Vagina (tissue), 2 donors: Measurements from ENCODE around the gene OLFM1. TPM values are rescaled to one million over a fixed set of nuclear protein-coding genes. Genes with fewer than 3 reads are reported as not detected.

Experiments used
- DNase-seq, 2 donors: peaks; one replicate each; pipeline ENCODE4 v3.0.0-alpha.2; 2017; ENCODE audit errors: extremely low spot score in 2 of 2
- H3K27ac ChIP-seq: fragments of 200-600 bp; sonication (generic); one replicate; pipeline ENCODE4 v1.5.1; 2019
- H3K27me3 ChIP-seq: fragments of 200-600 bp; sonication (generic); one replicate; pipeline ENCODE4 v1.5.1; 2019
- H3K36me3 ChIP-seq, 2 donors: fragments of 200-600 bp; sonication (generic); one replicate each; pipeline ENCODE4 v1.5.1; 2017 to 2019
- H3K4me1 ChIP-seq: fragments of 200-600 bp; sonication (generic); one replicate; pipeline ENCODE4 v1.5.1; 2019
- H3K4me3 ChIP-seq, 2 donors: fragments of 200-600 bp; sonication (generic); 1 replicate in 1 of 2; 2 replicates in 1 of 2; pipeline ENCODE4 v1.5.1; 2016 to 2019
- H3K9me3 ChIP-seq: fragments of 200-600 bp; sonication (generic); one replicate; pipeline ENCODE4 v1.5.1; 2019
- CTCF ChIP-seq, 3 experiments: fragments of 450-650 bp in 2 of 3; fragments of 200-600 bp in 1 of 3; sonication (generic) in 1 of 3; IDR thresholded peaks; one replicate each; pipeline ENCODE4 v1.5.1; 2017 to 2019; ENCODE audit warnings: antibody characterized with exemption in 3 of 3, mild to moderate bottlenecking in 2 of 3, moderate library complexity in 2 of 3
- POLR2A ChIP-seq, 2 donors: fragments of 450-650 bp; IDR thresholded peaks; one replicate each; pipeline ENCODE4 v1.6.1; 2017; ENCODE audit warnings: antibody characterized with exemption in 2 of 2, mild to moderate bottlenecking in 2 of 2, moderate library complexity in 2 of 2
- POLR2AphosphoS5 ChIP-seq, 2 donors: sonication (generic); formaldehyde crosslinking; IDR thresholded peaks; one replicate each; pipeline ENCODE4 v1.9.0; 2017; ENCODE audit warnings: antibody characterized with exemption in 2 of 2, mild to moderate bottlenecking in 2 of 2, low read depth in 1 of 2; ENCODE audit not compliant: insufficient read depth in 1 of 2
- intact Hi-C: fragments of 100-400 bp; cut with DNase I; formaldehyde crosslinking; loops from one replicate; pipeline ENCODE4 v1.15.1; 2023
- total RNA-seq: library from RNA; depleted of rRNA; stranded (reverse); fragments of >200 nt; gene quantifications from one replicate; pipeline ENCODE4 v1.2.3, GENCODE V29; 2016

OLFM1 gene
- total RNA-seq, 1 donor from 2014 or later: 39.0 TPM

DNA sequence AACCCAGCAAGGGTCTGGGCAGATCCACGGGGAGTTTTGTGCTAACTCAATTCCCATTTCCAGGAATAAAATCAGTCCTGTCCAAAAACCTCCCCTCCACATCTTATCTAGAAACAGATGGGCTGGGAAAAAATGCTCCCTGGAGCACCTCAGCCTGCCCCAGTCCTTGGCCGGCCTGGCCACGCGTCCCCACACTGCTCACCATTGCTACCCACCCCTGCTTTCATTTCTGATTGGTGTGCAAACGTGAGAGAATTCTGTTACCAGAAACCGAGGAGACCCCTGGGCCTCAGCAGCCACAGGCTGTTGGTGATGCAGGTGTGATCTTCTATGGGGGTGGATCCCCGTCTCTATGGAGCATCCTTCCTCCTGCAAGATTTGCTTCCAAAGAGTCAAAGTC, 38.0 kb upstream of the OLFM1 start:
- H3K36me3 ChIP-seq: no peaks in the 10 kb centered on the region
- peak in 1 of 2 donors; percentile 47 for DNase-seq
- no peak overlapping the region for H3K4me3 ChIP-seq
- no peaks in the 10 kb centered on the region for H3K4me1 ChIP-seq
- TF ChIP-seq CTCF (IDR thresholded peaks at IDR 0.05) (no peak), POLR2AphosphoS5 (IDR thresholded peaks at IDR 0.05; ENCODE audit: insufficient read depth in 1 of 2, low read depth in 1 of 2) (no peak), POLR2A (IDR thresholded peaks at IDR 0.05) (no peak)
- H3K27ac ChIP-seq: no peak overlapping the region
- H3K27me3 ChIP-seq: no peaks in the 10 kb centered on the region
- intact Hi-C loops: no loop called here
- H3K9me3 ChIP-seq: no peaks in the 10 kb centered on the region

DNA sequence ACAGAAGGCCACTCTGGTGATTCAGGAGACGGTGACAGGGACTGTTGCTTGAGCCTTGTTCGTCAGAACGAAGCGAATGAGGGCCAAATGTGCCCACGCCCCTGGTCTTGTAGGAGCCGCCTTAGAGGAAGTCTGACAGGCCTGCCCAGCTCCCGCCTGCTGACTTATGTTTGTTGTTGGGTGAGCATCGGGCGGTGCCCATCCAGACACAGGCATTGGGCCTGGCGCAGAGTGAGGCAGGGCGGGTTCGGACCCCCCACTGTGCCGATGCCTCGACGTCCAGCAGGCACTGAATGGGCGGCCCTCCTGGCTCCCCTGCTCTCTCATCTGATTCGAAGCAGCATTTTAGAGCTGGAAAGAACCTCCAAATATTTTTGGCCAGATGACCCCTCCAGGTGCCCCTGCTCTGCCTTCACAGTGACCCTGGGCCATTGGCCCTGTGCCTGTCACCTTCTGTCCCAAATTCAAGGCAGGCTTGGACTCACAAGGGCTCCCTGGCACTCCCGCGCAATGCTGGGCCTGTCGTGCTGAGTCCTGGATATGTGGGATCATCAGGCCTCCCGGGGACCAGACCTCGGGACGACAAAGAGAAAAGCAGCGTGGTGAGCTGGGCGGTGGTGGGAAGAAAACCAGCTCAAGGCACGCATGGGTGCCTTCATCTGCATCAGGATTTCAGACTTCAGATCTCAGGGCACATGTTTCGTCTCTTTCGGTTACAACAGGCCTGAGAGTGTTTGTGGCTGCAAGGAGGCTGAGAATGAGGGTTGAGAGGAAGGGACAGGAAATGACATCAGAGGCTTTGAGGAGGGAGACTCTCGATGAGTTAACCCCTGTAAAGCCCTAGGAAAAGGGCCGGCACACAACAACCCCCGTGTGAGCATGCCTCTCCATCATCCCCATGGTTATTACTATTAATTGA, 37.1 kb upstream of the OLFM1 start:
- TF ChIP-seq CTCF (IDR thresholded peaks at IDR 0.05) (no peak), POLR2AphosphoS5 (IDR thresholded peaks at IDR 0.05; ENCODE audit: insufficient read depth in 1 of 2, low read depth in 1 of 2) (no peak), POLR2A (IDR thresholded peaks at IDR 0.05) (no peak)
- H3K4me1 ChIP-seq: no peaks in the 10 kb centered on the region
- H3K27me3 ChIP-seq: no peaks in the 10 kb centered on the region
- no peaks in the 10 kb centered on the region for H3K9me3 ChIP-seq
- peak; percentile 64 to 72 for DNase-seq
- no peak overlapping the region for H3K27ac ChIP-seq
- no peaks in the 10 kb centered on the region for H3K36me3 ChIP-seq
- intact Hi-C loops: no loop called here
- no peak overlapping the region for H3K4me3 ChIP-seq

GRCh38 chr9:135051316-135052038, 36.0 kb upstream of the OLFM1 start:
- no peak overlapping the region for H3K4me3 ChIP-seq
- no peaks in the 10 kb centered on the region for H3K27me3 ChIP-seq
- TF ChIP-seq POLR2A (IDR thresholded peaks at IDR 0.05): no peak
- no peak for TF ChIP-seq CTCF (IDR thresholded peaks at IDR 0.05)
- TF ChIP-seq POLR2AphosphoS5 (IDR thresholded peaks at IDR 0.05; ENCODE audit: insufficient read depth in 1 of 2, low read depth in 1 of 2): no peak
- no peaks in the 10 kb centered on the region for H3K36me3 ChIP-seq
- intact Hi-C loops: no loop called here
- no peak overlapping the region for H3K27ac ChIP-seq
- DNase-seq: no peak
- no peaks in the 10 kb centered on the region for H3K4me1 ChIP-seq
- no peaks in the 10 kb centered on the region for H3K9me3 ChIP-seq

- Histone ChIP-seq H3K27ac (no peak overlapping the region), H3K4me3 (no peak overlapping the region), H3K9me3 (no peaks in the 10 kb centered on the region), H3K4me1 (no peaks in the 10 kb centered on the region), H3K36me3 (no peaks in the 10 kb centered on the region), H3K27me3 (no peaks in the 10 kb centered on the region)
- DNase-seq: no peak
- TF ChIP-seq POLR2A (IDR thresholded peaks at IDR 0.05) (no peak), CTCF (IDR thresholded peaks at IDR 0.05) (no peak), POLR2AphosphoS5 (IDR thresholded peaks at IDR 0.05; ENCODE audit: insufficient read depth in 1 of 2, low read depth in 1 of 2) (no peak)
- intact Hi-C loops: no loop called here
Measured at GRCh38 chr9:135053133-135053532, 34.3 kb upstream of the OLFM1 start.
